GM12878 (cell line): ENCODE data around the gene GUK1.

Experiments
- SIN3A ChIP-seq: IDR thresholded peaks from 2 replicates; pipeline ENCODE4 v1.6.1; 2012; ENCODE audit warnings: low read depth, low read length, improper control_type of control experiment
- SREBF1 ChIP-seq: IDR thresholded peaks from 2 replicates; pipeline ENCODE4 v1.6.1; 2012; ENCODE audit warnings: mild to moderate bottlenecking, low read length
- ZBTB33 ChIP-seq: fragments of 450-650 bp; IDR thresholded peaks from 2 replicates; pipeline ENCODE4 v1.6.1; 2017; ENCODE audit warnings: mild to moderate bottlenecking

- no peak for TF ChIP-seq SREBF1
- no peak for TF ChIP-seq SIN3A
- no peak for TF ChIP-seq ZBTB33
Observed at GRCh38 chr1:228096416-228097332, 43.4 kb upstream of the GUK1 start.
